Activated CD8-positive, alpha-beta memory T cell treated with anti-CD3 and anti-CD28 coated beads, Interleukin-2, amount 50 U/mL, for 4 hours (primary cell): Measurements from ENCODE around the gene MTARC1.

Experiments
- DNase-seq: peaks from one replicate; pipeline ENCODE4 v3.0.0-alpha.2; 2020

Gene MTARC1

DNA sequence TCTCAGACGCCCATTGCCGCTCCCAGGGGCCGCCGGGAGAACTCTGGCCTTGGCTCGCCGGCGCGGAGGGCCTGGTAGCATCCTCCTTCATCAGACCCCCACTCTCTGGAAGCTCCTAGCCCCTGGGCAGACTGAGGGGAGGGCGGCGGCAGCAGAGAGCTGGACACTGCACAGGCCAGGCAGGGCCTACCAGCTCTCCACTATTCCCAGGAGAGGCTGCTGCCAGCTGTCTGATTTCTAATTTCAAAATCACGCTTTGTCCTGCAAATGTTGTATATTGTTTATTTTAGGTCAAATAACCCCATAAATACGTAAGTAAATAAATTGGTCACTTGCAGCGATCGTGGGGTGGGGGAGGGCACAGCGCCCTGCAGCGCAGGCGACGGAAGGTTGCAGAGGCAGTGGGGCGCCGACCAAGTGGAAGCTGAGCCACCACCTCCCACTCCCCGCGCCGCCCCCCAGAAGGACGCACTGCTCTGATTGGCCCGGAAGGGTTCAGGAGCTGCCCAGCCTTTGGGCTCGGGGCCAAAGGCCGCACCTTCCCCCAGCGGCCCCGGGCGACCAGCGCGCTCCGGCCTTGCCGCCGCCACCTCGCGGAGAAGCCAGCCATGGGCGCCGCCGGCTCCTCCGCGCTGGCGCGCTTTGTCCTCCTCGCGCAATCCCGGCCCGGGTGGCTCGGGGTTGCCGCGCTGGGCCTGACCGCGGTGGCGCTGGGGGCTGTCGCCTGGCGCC, at the start of gene MTARC1:
TSS of gene MTARC1 (plus strand) at position 577 of the 732 bp plus-strand sequence. CDS start at position 609, 32 bp downstream.
- DNase-seq, result no peak

DNA sequence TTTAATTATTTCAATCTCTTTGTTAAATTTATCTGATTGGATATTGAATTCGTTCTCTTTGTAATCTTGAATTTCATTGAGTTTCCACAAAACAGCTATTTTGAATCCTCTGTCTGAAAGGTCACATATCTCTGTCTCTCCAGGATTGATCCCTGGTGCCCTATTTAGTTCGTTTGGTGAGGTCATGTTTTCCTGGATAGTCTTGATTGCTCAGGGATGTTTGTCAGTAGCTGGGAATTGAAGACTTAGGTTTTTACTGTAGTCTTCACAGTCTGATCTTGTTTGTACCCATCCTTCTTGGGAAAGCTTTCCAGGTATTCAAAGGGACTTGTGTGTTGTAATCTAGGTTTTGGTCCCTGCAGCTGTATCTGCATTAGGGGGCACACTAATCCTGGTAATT, 45.4 kb upstream of the MTARC1 start:
- no peak for DNase-seq

DNA sequence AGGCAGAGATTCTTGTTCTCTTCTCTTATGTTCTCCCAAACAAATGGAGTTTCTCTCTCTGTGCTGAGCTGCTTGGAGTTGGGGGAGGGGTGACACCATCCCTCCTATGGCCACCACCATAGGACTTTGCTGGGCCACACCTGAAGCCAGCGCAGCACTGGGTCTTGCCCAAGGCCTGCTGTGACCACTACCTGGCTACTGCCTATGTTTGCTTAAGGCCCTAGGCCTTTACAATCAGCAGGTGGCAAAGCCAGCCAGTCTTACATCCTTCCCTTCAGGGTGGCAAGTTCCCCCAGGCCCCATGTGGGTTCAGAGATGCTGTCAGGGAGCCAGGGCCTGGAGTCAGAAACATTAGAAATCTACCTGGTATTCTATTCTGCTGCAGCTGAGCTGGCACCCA, 44.9 kb upstream of the MTARC1 start:
- no peak for DNase-seq

GRCh38 chr1:220742520-220742919, 44.2 kb upstream of the MTARC1 start:
- no peak for DNase-seq

- DNase-seq, result no peak
Measured at GRCh38 chr1:220746851-220747250, 39.9 kb upstream of the MTARC1 start.

DNA sequence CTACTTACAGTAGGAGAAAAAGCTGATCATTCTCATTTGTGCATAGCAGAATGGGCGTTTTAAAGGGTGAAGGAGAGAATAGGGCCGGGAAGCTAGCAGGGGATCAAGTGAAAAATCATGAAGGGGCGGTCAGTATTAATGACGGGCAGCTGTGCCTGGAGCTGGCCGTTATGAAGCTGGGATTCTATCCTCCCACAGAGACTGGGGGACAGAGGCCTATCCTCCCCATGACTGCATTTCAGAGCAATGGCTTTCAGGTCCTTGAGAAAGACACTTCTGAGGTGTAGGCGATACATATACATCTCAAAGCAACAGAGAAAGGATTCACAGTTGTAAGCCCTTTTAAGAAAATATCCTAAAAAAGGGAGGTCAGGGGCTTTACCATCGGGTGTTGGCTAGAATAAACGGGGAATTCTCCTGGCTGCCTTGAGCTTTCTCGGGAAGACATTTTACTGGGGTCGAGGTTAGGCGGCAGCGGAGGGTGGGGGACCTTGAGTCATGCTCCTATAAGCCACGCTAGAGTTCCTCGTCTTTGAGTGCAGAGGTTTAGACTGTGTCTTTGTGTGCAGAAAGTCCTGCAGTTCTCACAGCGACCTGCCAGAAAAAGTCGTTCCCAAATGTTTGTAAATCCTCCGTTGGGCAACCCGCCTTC, 39.1 kb upstream of the MTARC1 start:
- DNase-seq, result no peak

- no peak for DNase-seq
Measured at GRCh38 chr1:220748089-220748934, 38.4 kb upstream of the MTARC1 start, which contains the start of gene MTARC2. Gene MTARC2 (plus strand): TSS chr1:220748322. CDS start chr1:220748532, 210 bp downstream.

DNA sequence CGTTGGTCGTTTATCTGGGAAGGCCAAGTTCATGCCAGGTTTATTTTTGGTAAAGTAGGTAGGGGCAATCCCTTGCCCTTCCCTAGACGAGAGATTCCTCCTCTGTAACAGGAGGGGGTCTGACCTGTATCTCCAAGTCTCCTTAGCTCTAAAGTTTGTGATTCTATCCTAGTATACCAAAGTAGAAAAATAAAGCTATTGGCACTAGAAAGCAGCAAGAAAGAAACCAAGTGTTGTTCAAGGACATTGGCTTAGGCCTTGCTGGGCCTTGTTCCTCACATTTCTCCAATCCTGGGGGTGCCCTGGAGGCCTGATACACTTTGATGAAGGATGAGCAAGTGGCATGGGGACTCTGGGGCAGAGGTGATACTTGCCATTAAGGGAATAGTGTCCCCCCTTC, 37.8 kb upstream of the MTARC1 start:
- no peak for DNase-seq

- DNase-seq, result no peak
Measured at GRCh38 chr1:220750131-220750515, 36.6 kb upstream of the MTARC1 start.

GRCh38 chr1:220751111-220751510, 35.6 kb upstream of the MTARC1 start:
- DNase-seq, result no peak

DNA sequence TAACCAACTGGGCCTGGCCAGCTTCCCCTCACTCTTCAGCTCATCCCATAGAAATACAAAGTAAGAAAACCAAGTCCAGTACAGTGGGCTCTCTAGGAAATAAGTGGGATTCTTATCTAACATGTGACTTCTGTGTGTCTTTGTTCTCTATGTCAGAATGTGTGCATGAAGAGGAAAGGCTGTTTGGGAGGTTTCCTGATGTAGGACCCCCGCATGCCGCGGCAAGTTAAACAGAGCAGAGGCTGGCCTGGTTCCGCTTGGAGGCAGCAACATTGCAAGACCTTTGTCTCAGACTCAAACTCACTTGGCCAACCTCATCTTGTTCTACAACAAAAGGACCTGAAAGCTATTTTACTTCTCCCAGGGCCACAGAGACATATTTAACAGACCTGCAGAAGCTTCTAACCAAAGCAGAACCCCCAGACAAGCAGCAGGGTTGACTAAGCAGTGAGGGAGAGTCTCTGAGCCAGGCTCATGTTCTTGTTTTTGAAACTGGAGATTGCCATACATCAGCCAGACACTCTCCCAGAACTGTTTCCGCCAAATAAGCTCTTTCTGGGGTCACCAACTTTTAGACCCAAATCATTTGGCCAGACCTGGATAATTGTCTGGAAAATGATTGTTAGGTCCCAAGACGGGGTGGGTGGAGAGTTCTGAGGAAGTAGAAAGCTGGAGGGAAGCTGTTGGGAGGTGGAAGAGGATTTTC, 32.3 kb upstream of the MTARC1 start:
- DNase-seq, result no peak

DNA sequence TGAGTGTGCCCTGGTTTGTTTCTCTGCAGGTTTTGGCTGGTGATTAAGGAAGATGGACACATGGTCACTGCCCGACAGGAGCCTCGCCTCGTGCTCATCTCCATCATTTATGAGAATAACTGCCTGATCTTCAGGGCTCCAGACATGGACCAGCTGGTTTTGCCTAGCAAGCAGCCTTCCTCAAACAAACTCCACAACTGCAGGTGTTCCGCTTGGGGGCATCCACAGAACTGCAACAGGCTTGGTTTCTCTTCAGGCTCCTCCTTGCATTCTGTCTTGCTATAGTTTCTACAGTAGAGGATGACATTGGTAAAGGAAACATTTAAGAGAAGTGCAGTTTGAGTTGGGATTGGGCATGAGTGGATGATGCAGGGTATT, 31.8 kb upstream of the MTARC1 start:
- DNase-seq, result no peak

GRCh38 chr1:220755309-220755708, 31.4 kb upstream of the MTARC1 start:
- DNase-seq, result no peak

DNA sequence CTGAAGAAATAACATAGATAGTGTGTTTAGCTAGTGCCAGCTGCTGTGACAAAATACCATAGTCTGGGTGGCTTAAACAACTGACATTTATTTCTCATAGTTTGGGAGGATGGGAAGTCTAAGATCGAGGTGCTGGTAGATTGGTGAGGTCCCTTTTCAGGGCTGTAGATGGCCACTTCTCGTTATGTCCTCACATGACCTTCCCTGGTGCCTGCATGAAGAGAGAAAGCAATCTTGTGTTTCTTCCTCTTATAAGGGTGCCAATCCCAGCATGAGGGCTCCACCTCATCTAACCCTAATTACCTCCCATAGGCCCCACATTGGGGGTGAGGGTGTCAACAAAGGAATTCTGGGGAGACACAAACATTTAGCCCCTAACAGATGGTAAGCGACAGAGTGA, 29.3 kb upstream of the MTARC1 start:
- no peak for DNase-seq

GRCh38 chr1:220759147-220759546, 27.6 kb upstream of the MTARC1 start:
- DNase-seq, result no peak

DNA sequence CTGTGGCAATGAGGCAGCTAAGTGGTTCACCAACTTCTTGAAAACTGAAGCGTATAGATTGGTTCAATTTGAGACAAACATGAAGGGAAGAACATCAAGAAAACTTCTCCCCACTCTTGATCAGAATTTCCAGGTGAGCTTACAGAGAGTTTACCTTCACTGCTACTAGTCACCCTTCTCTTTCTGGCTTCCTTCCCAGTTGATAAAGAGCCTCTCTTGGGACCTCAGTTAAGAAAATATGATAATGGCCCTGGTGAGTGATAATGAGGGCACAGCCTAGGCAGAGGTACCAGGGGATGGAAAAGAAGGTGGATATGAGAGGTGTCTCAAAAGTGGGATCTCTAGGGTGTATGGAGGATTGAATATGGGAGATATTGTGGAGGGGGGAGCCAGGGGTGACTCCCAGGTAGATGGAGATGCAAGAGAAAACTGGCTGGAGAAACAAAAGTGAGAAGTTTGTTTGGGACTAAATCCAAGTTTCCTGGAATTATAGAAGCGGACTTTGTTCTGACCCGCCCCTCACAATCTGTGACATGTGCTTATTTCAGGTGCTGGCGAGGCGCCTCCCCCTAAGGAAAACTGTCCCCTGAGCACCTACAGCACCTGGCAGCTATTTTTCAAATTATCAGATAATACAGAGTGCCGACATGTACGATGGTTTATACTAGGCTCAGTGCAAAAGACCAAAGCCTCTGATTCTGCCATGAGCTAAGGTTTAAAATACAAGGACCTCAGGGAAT, 24.9 kb upstream of the MTARC1 start:
- no peak for DNase-seq

DNA sequence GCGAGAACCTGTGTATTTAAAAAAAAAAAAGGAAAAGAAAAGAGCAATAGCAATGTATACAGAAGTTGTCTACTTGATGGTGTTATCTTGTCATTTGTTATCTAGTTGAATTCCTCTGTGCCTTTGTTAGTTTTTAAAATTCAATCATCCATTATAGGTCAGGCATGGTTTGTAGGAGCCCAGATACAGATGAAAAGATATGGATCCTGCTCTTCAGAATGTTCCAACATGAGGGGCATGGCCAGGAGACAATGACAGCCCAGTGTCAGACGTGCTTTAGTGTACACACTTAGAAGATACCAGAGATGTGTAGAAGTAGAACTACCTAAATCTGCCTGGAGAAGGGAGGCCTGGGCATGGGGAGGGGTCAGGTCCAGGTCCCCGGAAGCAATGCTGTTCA, 22.0 kb upstream of the MTARC1 start:
- DNase-seq, result no peak

DNA sequence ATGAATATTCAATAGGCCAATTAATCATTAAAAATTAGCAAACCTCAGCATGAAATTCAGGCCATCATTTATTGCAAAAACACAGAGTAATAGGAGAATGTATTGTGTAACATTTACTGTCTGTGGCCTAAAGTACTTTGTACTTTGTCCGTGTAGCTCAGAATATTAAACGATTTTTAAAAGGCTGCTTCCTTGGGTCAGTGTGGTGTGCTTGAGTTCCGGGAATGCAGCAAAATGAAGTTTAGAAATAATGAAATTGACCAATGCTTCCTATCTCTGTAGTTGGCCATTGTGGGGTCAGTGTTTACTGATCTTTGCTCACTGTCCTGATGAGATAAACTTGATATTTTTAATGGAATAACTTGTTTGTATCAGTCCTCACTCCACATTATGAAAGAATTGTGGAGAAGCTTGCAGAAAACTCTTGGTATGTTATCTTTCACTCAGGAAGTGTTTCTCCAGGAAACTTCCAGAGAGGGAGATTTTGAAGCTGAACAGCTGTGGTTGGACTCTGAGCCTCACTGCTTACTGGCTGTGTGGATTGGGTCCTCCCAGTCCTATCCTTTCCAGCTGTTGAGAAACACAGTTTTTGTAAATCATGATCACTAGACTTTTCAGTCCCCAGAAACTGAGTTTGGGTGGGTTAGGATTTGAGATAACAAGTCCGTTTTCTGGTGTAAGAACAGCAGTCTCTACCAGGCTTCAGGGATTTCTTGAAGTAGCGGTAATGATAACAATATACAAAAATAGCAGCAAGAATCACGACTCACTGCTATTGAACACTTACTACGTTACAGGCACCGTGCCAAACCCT, 19.2 kb upstream of the MTARC1 start:
- DNase-seq, result no peak

DNA sequence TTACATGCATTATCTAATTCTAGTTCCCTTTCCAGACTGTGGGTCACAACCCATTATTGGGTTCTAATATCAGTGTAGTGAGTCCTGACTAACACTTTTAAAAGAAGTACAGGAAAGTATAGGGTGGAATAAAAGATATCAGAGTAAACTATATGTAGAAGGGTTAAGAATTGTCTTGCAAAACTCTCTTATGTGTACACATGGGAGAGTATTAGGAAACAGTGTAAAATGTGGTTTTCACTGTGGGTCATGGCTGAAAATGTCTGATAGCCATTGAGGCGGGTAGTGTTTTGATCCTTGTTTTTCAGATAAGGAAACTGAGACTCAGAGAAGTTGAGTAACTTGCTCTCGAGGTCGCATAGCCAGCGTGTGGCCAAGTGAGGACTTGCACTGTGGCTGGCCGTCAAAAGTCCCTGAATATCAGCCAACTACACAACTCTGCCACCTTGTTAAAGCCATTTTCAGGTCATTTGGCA, 18.5 kb upstream of the MTARC1 start:
- DNase-seq, result no peak

GRCh38 chr1:220769205-220769604, 17.5 kb upstream of the MTARC1 start:
- DNase-seq, result no peak

DNA sequence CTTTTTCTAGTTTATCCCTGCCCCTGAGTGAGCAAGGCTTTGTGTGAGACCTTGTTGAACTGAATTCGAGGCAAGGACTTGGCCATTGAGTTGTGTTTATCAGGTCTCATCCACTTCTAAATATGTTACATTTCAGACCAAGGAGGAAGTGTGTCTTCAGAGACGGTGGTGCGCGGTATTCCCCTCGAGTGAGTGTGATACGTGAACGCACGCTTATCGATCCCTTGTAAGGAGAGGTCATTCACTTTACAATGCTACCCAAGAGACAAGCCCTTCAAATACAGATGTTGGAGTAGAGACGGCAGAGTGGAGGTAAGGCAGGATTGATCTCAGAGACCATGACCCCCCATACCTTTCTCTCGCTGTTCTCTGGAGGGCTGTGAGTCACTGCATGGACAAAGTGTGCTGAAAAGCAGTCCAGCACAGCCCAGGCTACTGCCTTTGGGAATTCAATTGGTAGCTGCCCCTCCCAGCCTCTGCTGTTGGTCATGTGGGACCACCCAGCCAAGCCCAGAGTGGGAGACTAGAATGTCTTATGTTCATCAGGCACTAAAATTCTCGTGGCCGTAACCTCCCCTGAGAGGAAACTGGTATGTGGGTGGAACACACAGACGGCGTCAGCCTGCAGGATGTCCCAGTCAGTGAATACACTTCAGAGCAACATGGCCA, 16.3 kb upstream of the MTARC1 start:
- DNase-seq, result no peak
